GM12872 (cell line): ENCODE measurements around the gene ARMC3.

ENCODE experiments used
- CTCF ChIP-seq: IDR thresholded peaks from 3 replicates; pipeline ENCODE4 v1.5.1; 2011; ENCODE audit warnings: low read depth, mild to moderate bottlenecking, low read length, moderate library complexity; ENCODE audit not compliant: insufficient read depth

The ARMC3 gene

GRCh38 chr10:23019633-23020032, 91.8 kb downstream of the ARMC3 start:
- no peak for TF ChIP-seq CTCF

DNA sequence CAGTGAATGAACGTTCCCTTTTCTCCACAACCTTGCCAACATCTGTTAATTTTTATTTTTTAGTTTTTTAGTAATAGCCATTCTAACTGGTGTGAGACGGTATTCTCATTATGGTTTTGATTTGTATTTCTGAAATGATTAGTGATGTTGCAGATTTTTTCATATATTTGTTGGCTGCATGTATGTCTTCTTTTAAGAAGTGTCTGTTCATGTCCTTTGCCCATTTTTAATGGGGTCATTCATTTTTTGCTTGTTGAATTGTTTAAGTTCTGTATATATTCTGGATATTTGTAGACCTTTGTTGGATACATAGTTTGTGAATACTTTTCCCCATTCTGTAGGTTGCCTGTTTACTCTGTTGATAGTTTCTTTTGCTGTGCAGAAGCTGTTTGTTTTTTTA, 93.6 kb downstream of the ARMC3 start:
- no peak for TF ChIP-seq CTCF

DNA sequence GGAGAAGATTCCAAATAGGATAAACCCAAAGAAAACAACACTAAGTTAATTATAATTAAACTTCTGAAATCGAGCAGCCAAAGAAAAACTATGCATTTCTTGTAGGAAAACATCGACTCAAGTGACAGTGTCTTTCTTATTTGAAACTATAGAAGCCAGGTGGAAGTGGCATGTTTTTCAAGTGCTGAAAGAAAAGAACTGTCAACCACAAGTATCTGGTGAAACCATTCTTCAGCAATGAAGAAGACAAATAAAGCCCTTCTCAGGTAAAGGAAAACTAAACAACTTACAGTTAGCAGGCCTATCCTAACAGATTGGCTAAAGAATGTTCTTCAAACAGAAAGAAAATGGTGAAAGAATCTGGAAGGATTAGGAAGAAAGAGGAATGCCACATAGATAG, 96.1 kb downstream of the ARMC3 start:
- no peak for TF ChIP-seq CTCF

DNA sequence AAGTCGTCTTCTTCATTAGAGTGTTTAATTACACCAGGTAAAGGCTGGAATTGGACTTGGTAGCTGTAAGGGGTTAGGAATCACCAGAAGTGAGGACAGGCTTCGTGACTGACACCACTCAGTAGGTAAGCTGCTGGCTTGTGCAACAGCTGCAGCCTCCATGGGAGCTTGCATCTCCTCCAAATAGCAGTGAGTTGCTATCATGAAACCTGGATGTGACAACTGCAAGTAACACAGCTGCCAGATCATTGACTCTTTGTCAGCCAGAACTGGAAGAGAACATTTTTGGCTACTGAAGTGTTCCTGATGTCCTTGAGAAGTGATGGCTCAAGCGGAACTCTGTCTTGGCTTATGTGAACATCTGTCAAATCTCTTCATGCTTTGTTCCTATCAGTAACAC, 103.5 kb downstream of the ARMC3 start:
- TF ChIP-seq CTCF = no peak

GRCh38 chr10:23034790-23035189, 106.9 kb downstream of the ARMC3 start:
- no peak for TF ChIP-seq CTCF

DNA sequence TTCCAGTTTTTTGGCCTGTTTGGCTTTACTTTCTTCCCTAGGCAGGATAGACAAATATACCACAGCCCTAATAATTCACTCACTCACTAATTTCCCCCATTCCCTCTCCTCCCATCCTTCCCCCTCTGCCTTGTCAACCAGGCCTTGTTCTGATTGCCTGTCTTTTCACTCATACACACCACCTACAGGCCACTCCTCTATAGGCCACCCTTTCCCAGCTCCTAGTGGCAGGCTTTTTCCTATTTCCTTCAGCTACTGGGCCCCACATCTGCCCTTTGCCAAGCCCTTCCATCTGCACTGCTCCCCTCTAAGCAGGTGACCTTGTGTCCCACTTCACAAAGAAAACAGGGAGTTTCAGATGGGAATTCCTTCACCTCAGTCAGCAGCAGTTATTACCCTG, 107.7 kb downstream of the ARMC3 start:
- TF ChIP-seq CTCF = peak; percentile 38; the same call in 1 of the 3 replicates

GRCh38 chr10:23037152-23037551, 109.3 kb downstream of the ARMC3 start:
- TF ChIP-seq CTCF = no peak

DNA sequence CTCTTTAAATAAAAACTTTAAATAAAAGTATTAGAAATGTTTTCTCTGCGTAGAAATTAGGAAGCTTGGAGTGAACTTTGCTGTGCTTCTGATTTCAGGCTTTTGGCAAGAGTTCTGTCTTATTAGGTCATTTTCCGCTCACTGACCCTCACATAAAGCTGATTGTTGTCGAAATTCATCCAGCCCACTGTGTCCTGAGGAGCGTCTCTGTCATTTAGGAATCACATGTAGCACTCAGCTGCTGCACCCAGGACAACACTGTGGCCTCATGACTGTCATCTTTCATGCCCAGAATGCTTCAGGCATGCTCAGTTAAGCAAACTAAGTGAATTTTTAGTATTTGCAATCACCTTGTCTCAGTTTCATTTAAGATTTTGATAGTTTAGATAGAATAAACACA, 109.7 kb downstream of the ARMC3 start:
- no peak for TF ChIP-seq CTCF
